ENCODE measurements around the gene C1S. TPM values are rescaled to one million over a fixed set of nuclear protein-coding genes. Genes with fewer than 3 reads are reported as not detected.

C1S gene
- total RNA-seq, 2 donors from 2014 or later = 13.4 to 14.3 TPM

- H3K4me3 ChIP-seq (ENCODE audit: low read length) = no peak overlapping the region
- H3K27me3 ChIP-seq (ENCODE audit: control insufficient read depth, insufficient read depth, low read length, poor library complexity, severe bottlenecking) = no peaks in the 10 kb centered on the region
- no peaks in the 10 kb centered on the region for H3K36me3 ChIP-seq (ENCODE audit: control insufficient read depth, insufficient read depth, low read length)
- H3K36me3 Mint-ChIP-seq (ENCODE audit: low read depth) = no peaks in the 10 kb centered on the region
- H3K27me3 Mint-ChIP-seq (ENCODE audit: insufficient read depth) = peaks cover 28% of the 10 kb centered on the region
- no peak for DNase-seq
- no peaks in the 10 kb centered on the region for H3K9me3 ChIP-seq (ENCODE audit: control insufficient read depth, low read length)
- H3K9ac ChIP-seq (ENCODE audit: extremely low read depth, low read length, poor library complexity, severe bottlenecking) = no peak overlapping the region
- H3K4me3 Mint-ChIP-seq = no peak overlapping the region
- H3K4me1 ChIP-seq (ENCODE audit: control insufficient read depth, insufficient read depth, low read length) = peaks cover 5% of the 10 kb centered on the region
- no peak overlapping the region for H3K27ac Mint-ChIP-seq
- no peaks in the 10 kb centered on the region for H3K9me3 Mint-ChIP-seq
- H3K4me1 Mint-ChIP-seq = peaks cover 7% of the 10 kb centered on the region
- no peak overlapping the region for H3K27ac ChIP-seq (ENCODE audit: low read depth, low read length)
- WGBS, 2 experiments (ENCODE audit: insufficient coverage in 1 of 2, insufficient read length in 1 of 2) = 90 to 95% methylated on average over 5 to 6 of the region's 6 CpGs
- TF ChIP-seq, protein P1, sequence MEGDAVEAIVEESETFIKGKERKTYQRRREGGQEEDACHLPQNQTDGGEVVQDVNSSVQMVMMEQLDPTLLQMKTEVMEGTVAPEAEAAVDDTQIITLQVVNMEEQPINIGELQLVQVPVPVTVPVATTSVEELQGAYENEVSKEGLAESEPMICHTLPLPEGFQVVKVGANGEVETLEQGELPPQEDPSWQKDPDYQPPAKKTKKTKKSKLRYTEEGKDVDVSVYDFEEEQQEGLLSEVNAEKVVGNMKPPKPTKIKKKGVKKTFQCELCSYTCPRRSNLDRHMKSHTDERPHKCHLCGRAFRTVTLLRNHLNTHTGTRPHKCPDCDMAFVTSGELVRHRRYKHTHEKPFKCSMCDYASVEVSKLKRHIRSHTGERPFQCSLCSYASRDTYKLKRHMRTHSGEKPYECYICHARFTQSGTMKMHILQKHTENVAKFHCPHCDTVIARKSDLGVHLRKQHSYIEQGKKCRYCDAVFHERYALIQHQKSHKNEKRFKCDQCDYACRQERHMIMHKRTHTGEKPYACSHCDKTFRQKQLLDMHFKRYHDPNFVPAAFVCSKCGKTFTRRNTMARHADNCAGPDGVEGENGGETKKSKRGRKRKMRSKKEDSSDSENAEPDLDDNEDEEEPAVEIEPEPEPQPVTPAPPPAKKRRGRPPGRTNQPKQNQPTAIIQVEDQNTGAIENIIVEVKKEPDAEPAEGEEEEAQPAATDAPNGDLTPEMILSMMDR (conservative IDR thresholded peaks at IDR 0.05) = no peak
Measured at GRCh38 chr12:7072035-7072434, 11.5 kb downstream of the C1S start.

GRCh38 chr12:7072554-7072953 is 12.0 kb downstream of the C1S start:
- Histone ChIP-seq H3K9ac (ENCODE audit: extremely low read depth, low read length, poor library complexity, severe bottlenecking) (no peak overlapping the region), H3K9me3 (ENCODE audit: control insufficient read depth, low read length) (no peaks in the 10 kb centered on the region), H3K27me3 (ENCODE audit: control insufficient read depth, insufficient read depth, low read length, poor library complexity, severe bottlenecking) (no peaks in the 10 kb centered on the region), H3K4me3 (ENCODE audit: low read length) (no peak overlapping the region), H3K4me1 (ENCODE audit: control insufficient read depth, insufficient read depth, low read length) (peaks cover 5% of the 10 kb centered on the region), H3K36me3 (ENCODE audit: control insufficient read depth, insufficient read depth, low read length) (no peaks in the 10 kb centered on the region), H3K27ac (ENCODE audit: low read depth, low read length) (no peak overlapping the region)
- TF ChIP-seq, protein P1 (conservative IDR thresholded peaks at IDR 0.05) = no peak
- no peaks in the 10 kb centered on the region for H3K36me3 Mint-ChIP-seq (ENCODE audit: low read depth)
- no peak overlapping the region for H3K4me3 Mint-ChIP-seq
- WGBS, 2 experiments (ENCODE audit: insufficient coverage in 1 of 2, insufficient read length in 1 of 2) = 90 to 93% methylated on average over 6 of the region's 6 CpGs
- no peak for DNase-seq
- peaks cover 24% of the 10 kb centered on the region for H3K27me3 Mint-ChIP-seq (ENCODE audit: insufficient read depth)
- H3K27ac Mint-ChIP-seq = no peak overlapping the region
- peaks cover 7% of the 10 kb centered on the region for H3K4me1 Mint-ChIP-seq
- H3K9me3 Mint-ChIP-seq = no peaks in the 10 kb centered on the region

- no peak overlapping the region for H3K9ac ChIP-seq (ENCODE audit: extremely low read depth, low read length, poor library complexity, severe bottlenecking)
- Mint-ChIP-seq H3K27me3 (ENCODE audit: insufficient read depth) (peaks cover 21% of the 10 kb centered on the region), H3K4me1 (peaks cover 6% of the 10 kb centered on the region), H3K36me3 (ENCODE audit: low read depth) (no peaks in the 10 kb centered on the region), H3K27ac (no peak overlapping the region), H3K4me3 (no peak overlapping the region), H3K9me3 (no peaks in the 10 kb centered on the region)
- TF ChIP-seq, protein P1 (conservative IDR thresholded peaks at IDR 0.05) = no peak
- H3K4me3 ChIP-seq (ENCODE audit: low read length) = no peak overlapping the region
- H3K9me3 ChIP-seq (ENCODE audit: control insufficient read depth, low read length) = no peaks in the 10 kb centered on the region
- H3K36me3 ChIP-seq (ENCODE audit: control insufficient read depth, insufficient read depth, low read length) = no peaks in the 10 kb centered on the region
- no CpG with 5 or more reads among the region's 1 CpG for WGBS, 2 experiments (ENCODE audit: insufficient coverage in 1 of 2, insufficient read length in 1 of 2)
- H3K27me3 ChIP-seq (ENCODE audit: control insufficient read depth, insufficient read depth, low read length, poor library complexity, severe bottlenecking) = no peaks in the 10 kb centered on the region
- DNase-seq = peak; percentile 27
- H3K4me1 ChIP-seq (ENCODE audit: control insufficient read depth, insufficient read depth, low read length) = peaks cover 5% of the 10 kb centered on the region
- no peak overlapping the region for H3K27ac ChIP-seq (ENCODE audit: low read depth, low read length)
Measured at GRCh38 chr12:7073946-7074345, 13.4 kb downstream of the C1S start.

All from endodermal cell (in vitro differentiated cells).